ENCODE measurements around the gene PDE4D.

DNA sequence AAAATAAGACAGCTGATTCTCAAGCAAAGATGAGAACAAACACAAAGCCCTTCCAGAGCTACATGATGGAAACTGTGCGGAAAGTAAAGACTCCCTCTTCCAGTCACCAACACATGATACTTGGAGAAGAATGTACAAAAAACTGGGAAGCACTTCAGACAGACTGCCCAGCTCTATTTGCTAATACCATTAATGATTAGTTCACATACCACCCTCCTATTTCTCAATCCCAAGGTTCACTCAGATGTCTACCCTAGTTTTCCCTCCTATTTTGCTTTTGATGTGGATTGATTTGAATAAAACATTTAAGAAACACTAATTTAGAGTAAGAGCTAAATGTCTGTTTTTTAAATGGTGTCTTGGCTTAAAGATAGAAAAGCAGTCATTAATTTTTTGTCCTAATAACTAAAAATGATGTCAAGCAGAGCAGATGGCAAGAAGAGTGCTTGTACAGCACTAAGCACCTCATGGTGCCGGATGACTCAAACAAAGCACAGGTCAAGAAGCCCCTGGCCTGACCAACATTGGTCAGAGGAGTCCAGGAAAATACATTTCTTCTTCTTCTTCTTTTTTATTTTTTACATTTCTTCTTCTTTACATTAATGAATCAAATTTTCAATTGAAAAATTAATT, 639.4 kb downstream of the PDE4D start:
- TF ChIP-seq, protein P1, sequence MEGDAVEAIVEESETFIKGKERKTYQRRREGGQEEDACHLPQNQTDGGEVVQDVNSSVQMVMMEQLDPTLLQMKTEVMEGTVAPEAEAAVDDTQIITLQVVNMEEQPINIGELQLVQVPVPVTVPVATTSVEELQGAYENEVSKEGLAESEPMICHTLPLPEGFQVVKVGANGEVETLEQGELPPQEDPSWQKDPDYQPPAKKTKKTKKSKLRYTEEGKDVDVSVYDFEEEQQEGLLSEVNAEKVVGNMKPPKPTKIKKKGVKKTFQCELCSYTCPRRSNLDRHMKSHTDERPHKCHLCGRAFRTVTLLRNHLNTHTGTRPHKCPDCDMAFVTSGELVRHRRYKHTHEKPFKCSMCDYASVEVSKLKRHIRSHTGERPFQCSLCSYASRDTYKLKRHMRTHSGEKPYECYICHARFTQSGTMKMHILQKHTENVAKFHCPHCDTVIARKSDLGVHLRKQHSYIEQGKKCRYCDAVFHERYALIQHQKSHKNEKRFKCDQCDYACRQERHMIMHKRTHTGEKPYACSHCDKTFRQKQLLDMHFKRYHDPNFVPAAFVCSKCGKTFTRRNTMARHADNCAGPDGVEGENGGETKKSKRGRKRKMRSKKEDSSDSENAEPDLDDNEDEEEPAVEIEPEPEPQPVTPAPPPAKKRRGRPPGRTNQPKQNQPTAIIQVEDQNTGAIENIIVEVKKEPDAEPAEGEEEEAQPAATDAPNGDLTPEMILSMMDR (IDR thresholded peaks at IDR 0.05), result no peak
- TF ChIP-seq POLR2A (IDR thresholded peaks at IDR 0.05) (no peak), EP300 (IDR thresholded peaks at IDR 0.05) (no peak)
